Stimulated activated CD8-positive, alpha-beta memory T cell treated with anti-CD3 and anti-CD28 coated beads, Interleukin-7, amount 100 ng/mL, for 24 hours (primary cell): Measurements from ENCODE around the gene THEM4.

ENCODE experiments used
- DNase-seq: peaks from one replicate; pipeline ENCODE4 v3.0.0-alpha.2; 2020; ENCODE audit warnings: low read depth

Gene THEM4

DNA sequence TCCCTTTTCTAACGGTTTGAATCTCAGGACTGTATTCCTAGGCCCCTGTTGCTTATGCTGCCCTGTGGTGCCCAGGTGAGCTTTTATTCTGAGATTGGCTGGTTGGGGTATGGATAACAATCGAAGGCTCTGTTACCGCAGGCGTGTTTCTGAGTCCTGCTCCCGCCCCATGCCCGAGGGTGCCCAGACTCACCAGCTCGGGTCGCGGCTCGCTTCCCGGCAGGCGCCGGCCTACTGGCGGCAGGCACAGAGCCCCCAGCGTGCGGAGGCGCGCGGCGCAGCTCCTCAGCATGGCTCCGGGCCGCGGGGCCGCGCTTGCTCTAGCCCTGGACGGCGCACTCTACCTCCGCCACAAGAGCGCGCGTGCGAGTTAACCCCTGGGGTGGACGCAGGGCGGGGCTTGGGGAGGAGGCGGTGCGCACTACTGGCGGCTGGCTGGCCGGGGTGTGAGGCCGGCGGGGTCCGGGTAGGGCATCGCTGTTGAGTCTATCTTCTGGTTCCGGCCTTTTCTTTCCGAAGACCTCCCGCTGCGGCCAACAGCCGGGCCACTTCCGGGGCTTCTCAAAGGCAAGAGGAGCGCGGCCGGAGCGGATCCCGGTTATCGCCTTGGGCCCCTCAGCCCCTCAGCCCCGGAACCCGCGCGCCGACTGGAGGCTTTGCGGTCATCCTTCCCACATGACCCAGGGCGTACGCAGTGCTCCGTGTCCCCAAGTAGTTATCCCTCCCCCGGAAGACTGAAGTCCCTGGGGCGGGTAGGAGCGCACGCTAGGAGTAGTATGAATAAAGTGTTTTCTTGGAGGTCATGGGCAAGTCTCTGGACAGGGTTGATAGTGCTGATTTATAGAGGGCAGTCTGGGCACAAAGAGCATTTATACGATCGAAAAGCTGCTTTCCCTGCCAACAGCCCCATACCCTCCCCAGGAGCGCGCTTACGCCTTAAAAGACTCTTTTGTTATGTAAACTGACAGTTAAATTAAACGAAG, at the start of gene THEM4:
THEM4 (minus strand) TSS at position 345 of the 983 bp plus-strand sequence; CDS start at position 292, 53 bp downstream.
- DNase-seq = peak; percentile 93

DNA sequence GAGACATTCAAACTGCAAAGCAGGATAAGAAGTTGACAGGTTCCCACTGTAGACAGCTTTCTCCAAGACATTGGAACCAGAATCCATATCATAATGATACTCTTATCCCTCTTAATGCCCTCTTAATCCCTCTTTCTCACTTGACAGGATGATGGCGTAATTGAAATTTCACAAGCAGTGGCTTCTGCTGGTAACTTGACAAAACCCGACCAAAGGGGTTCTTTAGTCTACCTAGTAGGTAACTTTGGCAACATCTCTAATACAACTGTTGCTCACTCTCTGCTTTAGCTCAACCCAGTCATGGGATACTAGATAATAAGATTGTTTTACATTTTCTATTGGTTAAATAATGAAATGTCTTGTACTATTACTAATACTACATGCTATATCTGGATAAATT, 49.6 kb upstream of the THEM4 start:
- no peak for DNase-seq

DNA sequence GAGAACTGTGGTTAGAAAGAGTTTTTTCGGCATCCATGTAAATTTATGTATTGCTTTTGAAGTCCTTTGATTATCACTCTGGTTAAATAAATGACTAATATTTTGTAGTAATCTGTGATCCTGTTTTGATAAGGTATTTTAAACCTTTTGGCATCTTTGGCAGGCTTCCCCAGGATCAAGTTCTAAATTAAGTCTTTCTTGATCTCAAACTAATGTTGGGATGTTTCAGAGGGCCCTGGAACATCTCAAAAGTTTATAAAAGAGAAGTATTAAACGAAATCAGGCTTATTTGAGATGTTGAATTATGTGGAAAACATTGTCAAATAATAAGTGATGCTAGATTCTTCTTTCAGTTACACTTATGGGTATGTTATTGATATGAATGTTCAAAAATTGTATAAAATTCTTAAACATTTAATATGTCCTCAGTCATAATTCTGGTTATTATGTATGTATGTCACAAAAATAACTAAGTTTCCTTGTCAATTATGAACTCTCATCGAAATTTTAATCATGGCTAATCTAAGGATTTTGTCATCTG, 47.7 kb upstream of the THEM4 start:
- DNase-seq = no peak

DNA sequence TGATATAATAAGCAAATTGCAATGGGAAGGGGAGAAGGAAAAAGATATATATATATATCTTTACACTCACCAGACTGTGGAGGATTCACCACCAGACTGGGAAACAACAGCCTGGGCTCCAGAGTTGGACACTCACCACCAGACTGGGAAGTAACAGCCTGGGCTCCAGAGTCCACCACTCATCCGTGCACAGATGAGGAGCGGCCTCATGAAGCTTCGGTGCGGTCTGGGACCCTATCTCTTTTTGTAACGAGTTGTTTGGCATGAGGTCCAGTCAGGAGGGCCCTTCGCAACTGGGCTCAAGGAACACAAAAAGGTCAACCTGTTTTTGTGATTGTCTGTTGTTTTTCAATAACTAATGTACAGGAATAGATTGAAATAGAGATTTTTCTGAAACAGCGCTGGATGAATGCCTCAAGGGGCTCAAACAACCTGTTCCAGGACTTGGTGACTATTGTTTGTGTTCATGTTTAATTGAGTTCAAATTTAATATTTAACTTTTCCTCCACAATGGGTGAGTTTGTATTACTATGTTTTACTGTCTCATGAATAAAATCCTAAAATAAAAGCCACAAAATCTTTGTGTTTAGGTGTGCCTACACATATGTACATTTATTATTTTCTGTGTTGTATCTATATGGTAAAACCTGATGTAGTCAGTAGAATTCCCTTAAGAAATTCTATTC, 44.2 kb upstream of the THEM4 start:
- no peak for DNase-seq

DNA sequence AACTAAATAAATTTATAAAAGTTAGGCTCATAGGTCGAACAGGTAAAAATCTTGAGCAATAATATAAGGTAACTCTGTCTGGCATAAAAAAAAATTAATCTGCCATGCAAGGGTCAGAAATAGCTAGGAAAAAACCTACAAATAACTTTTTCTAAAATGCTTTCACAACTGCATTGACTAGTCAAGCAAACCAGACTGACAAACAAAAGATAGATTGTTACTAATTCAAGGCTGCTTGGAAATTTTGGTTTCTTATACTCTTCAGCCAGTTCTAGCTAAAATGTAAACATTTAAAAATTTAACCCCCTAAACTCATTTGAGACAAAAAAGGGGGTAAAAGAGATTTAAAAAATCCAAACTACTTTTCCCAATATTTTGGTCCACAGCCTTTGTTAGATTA, 43.5 kb upstream of the THEM4 start:
- no peak for DNase-seq

DNA sequence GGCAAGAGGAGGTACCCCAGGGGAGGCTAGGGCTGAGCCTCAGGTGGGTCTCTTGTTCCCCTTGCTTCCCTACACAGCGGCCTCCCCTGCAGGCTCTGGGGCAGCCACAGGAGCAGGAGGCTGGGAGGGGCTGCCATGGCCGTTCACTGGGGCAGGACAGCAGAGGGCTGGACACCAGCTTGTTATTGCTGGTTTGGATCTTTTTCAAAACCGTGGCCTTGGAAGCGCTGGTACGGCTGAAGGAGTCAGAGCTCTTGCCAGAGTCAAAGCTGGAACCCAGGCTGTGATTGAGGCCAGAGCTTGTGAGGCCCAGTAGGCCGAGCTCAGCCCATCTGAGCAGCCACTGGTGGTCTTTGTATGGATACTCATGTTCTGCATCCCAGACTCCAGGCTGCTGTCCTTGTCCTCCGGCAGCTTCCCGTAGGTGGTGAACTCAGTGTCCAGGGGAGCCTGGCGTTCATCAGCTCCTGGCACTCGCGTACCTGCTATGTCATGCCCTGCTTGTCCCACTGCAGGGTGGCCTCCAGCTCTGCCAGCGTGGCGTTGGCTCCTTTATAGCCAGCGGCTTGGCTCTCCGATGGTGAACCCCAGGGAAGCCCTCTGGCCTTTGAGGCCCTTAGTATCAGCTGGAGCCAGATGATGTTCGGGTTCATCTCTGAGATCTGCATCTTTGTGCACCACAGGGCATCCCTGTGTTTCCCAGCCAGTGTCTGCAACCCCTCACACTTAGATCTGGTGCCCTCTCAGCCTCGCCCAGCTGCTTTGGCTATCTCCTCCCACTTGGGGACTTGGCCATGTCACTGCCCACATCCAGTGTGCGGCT, 40.3 kb upstream of the THEM4 start:
- no peak for DNase-seq

DNA sequence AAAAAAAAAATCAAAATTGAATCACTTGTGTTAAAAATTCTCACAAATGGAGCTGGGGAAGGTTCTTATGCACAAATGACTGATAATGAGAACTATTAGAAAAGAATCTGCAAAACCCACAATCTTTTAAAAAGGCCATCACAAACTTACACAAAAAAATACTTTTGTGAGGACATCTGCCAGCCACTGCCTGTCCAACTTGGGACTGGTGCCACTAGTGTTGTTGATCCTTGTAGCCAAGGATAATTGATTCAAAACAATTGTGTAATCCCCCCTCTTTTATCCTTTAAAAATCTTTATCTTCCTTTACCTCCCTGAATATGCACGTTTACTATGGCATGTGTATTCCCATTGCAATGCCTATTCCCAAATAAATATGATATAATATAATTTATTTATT, 39.2 kb upstream of the THEM4 start:
- no peak for DNase-seq

DNA sequence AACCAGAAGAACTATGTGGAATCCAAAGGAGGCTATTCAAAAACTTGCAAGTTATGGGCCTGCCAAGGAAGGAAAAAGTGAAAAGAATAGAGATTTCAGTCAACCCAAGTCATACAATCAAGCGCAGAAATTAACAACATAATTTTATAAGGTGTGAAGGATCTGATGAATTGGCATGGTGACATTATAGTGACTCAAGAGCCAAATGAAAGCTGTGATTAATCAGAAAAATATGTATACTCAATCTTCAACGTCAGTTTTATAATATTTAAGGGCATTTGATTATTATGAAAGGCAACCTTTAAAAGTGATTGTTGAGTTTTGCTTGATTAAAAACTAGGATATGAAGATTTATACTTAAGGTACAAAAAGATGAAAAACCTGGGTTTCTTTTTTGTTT, 37.8 kb upstream of the THEM4 start:
- DNase-seq = no peak

DNA sequence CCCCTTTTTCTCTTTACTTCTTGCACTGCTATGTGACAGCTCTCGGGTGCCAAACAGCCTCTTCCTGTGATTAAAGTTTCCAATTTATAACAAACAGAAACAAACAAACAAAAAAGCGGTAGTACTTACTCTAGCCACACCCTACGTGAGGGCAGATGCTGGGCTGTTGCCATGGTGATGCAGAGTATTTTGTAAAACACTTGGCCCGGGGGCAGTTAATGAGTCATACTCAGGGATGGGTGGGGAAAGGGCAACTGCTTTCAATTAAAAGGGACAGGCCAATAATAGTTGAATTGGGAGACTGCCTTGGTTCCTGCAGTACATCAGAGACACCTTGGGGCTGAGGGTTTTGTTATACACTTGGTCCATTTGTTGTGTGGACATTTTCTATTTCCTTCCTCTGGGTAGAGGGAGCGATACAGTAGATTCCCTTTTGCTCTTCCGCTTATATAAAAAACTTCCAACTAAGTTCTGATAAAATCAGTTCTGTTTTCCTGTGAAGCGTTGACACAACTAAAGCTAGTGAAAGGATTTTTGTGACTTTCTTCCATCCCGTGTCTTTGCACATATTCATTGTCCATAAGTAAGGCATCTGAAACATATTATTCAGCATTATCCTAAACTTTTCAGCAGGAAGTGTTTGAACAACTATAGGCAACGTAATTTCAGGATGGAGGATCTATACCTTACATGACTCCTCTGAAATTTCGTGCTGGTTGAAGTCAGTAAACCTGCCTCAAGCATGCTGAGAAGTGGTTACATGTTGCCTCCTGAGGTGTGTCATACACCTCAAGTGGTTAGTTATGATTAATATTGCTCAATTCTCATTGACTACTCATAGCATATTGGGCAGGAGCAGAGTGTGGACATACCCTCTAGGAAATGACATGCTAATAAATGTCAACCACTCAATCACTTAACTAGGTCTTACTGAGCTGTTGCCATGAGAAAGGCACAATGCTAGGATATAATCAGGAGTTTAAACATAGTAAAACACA, 36.7 kb upstream of the THEM4 start:
- peak; percentile 45 for DNase-seq

DNA sequence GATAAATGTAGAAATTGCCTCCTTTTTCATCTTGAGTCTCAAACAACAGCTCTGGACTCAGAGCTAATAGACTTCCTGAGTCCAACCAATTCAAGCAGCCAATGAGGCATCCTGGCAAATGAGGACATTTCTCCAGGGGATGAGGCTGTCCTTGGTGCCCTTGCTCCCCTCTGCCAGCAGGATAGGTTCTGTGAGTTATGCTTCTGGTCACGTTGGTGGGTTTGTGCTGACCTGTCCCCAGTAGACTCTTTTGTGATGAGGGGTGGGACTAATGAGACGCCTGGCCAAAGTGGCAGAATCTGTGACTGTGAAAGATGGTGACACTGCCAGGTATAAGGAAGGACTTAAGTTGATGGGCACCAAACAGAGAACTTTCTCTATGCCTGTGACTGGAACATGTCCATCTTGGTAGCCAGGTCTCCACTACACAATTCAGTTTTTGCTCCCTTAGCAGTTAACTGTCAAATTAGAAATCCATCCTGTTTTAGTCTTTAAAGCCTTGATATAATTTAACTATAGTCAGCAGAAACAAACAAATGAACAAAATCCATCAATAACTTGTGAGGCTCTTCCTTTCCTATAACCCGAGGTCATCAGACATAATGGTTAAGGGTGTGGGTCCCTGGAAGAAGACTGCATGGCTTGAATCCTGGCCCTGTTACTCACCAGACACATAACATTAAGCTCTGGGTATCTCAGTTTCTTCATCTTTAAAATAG, 35.7 kb upstream of the THEM4 start:
- DNase-seq = no peak

DNA sequence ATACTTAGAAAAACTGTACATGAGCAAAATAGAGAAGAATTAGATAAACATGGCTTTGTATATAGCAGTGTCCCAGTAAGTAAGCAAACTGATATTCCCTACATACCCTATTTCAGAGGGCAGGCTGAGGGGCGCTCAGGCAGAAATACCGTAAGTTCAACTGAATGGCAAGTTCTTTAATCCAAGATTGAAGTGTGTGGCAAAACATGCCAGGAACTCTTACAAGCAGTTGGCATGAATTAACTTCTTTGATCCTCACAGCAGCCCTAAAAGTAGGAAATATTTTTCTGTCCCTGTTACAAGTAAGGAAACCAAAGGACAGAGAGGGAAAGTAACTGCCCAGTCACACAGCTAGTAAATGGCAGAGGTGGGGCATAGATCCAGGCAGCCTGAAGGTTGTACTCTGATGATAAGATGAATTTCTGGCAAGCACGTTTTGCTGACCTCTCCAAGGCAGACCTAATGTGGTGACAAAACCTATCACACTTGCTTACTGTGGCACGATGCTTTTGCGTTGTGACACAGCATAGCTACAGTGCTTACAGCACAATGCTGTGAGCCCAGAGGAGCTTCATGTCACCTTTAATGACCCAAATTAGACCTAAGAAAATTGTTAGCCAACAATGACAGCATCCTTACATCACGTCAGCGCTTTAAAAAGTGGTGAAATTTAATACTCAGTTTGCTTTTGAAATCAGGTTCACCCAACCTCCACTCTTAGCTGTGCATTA, 35.0 kb upstream of the THEM4 start:
- no peak for DNase-seq

DNA sequence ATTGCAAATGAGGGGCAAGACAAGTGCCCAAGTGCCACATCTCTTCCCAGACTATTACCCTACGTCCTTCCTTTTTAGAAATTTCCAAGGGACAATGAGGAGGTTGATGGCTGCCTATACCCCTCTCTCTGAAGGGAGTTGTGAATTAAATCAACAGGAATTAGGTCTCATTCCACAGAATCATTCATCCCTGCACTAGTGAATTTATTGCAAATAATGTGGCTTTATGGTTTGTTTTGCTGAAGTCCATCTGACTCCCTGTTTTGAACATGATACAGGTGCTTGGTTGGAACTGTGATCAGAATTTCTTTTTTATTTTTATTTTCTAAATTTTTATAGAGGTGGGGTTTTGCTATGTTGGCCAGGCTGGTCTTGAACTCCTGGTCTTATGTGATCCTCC, 34.3 kb upstream of the THEM4 start:
- no peak for DNase-seq

DNA sequence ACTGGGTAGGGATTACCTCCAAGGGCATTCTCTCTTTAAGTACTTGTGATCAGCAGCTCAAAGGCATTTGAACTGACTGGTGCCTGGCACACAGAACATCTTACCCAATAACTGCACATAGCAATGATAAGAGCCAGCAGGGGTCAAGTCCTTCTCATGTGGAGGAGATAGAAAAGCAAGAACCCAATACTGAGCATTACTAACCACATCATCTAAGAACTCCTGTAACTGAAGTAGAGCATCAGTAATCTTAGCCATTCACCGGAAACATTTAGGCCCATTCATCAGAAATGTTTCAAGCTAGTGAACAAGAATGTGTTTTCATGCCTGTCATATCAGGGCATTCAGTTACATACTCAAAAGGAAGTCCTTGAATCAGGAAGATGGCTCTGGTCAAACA, 33.6 kb upstream of the THEM4 start:
- no peak for DNase-seq

DNA sequence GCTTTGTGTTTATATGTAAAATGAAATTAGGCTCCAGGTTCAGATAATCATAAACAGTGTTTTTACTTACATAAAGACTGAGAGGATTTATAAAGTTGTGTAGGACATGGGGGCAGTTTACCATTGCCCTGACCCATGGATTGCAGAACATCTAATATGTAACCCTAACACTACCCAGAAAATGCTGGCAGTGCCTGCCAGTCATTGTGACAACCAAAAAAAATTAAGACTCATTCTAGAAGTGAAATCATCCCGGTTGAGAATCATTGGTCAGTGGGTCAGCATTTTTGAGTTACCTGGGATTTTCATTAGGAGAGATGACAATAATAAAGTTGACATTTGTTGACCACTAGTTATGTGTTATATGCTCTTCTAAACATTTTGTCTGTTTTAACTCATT, 31.2 kb upstream of the THEM4 start:
- no peak for DNase-seq

DNA sequence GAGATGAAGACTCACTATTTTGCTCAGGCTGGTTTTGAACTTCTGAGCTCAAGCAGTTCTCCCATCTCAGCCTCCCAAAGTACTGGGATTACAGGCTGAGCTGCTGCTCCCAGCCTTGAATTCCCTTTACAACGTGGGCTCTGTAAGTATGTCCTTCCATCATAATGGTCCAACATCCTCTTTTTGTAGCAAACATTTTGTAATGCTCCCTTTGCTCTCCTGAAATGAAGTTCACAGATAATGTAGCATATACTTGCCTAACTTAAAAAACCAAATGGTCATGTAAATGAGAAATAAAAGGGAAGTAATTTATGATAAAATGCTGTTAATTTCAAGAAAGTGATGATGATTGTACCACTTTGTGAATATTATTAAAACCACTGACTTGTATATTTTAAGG, 30.5 kb upstream of the THEM4 start:
- DNase-seq = no peak

DNA sequence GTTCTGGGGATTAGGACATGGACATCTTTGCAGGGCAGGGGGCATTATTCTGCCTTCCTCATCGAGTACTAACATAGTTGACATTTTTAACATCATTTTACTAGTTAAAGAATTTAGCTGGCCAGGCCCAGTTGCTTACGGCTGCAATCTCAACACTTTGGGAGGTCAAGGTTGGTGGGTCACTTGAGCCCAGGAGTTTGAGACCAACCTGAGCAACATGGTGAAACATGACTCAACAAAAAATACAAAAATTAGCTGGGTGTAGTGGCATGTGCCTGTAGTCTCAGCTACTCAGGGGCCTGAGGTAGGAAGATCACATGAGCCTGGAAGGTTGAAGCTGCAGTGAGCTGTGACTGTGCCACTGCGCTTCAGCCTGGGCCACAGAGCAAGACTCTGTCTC, 29.8 kb upstream of the THEM4 start:
- DNase-seq = no peak

DNA sequence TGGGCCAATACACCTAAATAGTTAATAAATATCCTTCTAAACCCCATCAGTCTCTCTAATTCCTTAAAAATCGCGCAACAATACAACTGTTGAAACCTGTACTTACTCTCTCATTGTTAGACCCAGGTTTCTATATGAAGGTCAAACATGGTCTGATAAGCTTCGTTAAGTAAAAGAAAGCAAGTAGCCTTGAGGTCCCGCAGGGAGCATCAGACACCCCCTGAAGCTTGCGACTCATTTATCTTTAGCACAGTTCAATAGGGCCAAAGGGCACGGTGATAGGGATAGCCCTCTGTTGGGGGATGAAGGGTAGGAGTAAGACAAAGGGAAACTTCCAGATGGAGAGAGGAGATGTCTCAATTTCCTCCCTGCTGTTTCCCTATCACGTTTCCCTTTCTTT, 27.3 kb upstream of the THEM4 start:
- no peak for DNase-seq

DNA sequence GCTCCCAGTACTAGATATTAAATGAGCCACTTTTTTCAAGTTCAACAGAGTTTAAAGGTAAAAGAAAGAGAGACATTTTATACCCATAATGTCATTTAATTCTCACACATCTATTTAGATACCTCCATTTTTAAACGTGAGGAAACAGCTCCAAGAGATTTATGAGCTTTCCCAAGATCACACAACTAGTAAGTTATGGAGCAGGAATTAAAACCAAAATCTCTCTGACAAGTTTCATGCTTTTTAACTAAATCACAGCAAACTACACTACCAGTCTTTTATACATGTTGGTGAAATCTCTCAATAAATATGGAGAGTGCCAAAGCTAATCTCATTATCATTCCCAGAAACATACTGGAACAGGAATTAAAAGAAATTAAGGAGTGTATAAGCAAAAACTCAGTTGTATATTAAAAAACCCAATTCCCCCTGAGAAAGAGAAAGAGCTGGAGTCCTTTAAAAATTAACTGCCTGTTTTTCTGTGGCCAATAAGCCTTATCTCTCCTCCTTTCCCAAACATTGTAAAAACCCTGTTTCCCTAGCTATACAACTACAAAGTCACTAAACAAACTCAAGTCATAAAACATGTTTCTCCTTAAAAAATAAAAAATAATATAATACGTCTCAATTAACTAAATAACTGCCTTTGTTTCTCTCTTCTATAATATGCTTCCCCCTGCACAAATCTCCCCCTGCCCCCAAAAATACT, 26.7 kb upstream of the THEM4 start:
- no peak for DNase-seq

DNA sequence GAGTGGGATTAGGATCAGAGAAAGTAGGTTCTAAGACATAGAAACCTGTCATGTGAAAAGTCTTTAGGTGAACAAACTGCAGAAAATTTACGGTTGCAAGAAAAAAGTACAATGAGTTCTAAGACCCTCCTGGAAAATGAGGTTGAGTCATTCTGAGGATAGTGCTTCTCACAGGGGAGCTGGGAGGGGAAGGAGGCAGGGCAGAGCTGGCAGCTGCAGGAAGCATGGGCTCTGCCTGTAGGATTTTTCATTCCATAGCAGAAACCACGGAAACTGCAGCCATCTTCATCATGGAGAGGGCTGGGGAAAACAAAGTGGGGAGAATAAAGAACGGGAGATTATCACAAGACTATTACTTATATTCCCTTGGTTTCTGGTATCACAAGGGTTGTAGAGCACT, 25.8 kb upstream of the THEM4 start:
- DNase-seq = no peak
